HepG2 (cell line): ENCODE data around the gene CREBZF. TPM values are rescaled to one million over a fixed set of nuclear protein-coding genes. Genes with fewer than 3 reads are reported as not detected.

ENCODE experiments used
- ATF7-NPFF ChIP-seq: sonication (generic); formaldehyde crosslinking; IDR thresholded peaks from 2 replicates; pipeline ENCODE4 v1.8.1; 2023; ENCODE audit warnings: mild to moderate bottlenecking, low read depth, missing genetic modification reagents, moderate library complexity
- KDM5A ChIP-seq: fragments of 200-600 bp; sonication (generic); IDR thresholded peaks from 2 replicates; pipeline ENCODE4 v1.7.0; 2018; ENCODE audit warnings: antibody characterized with exemption, mild to moderate bottlenecking, low read length, borderline replicate concordance
- MAFG ChIP-seq: sonication (generic); formaldehyde crosslinking; IDR thresholded peaks from 2 replicates; pipeline ENCODE4 v1.5.1; 2020; ENCODE audit warnings: mild to moderate bottlenecking, missing genetic modification reagents
- MAZ ChIP-seq, 2 experiments: sonication (generic) in 1 of 2; formaldehyde crosslinking in 1 of 2; IDR thresholded peaks; 2 replicates each; pipeline versions ENCODE4 v1.5.0 to v1.6.1; 2012 to 2020; ENCODE audit warnings: low read depth in 2 of 2, mild to moderate bottlenecking in 2 of 2, borderline replicate concordance in 1 of 2, improper control_type of control experiment in 1 of 2, low read length in 1 of 2, missing genetic modification reagents in 1 of 2, moderate library complexity in 1 of 2
- MXD3 ChIP-seq: IDR thresholded peaks from 2 replicates; pipeline ENCODE4 v1.6.1; 2016; ENCODE audit warnings: mild to moderate bottlenecking, missing biosample characterization, missing genetic modification reagents
- MZF1 ChIP-seq: sonication (generic); formaldehyde crosslinking; IDR thresholded peaks from 2 replicates; pipeline ENCODE4 v1.8.1; 2023; ENCODE audit warnings: mild to moderate bottlenecking, missing genetic modification reagents, borderline replicate concordance
- NFIC ChIP-seq: IDR thresholded peaks from 2 replicates; pipeline ENCODE4 v1.6.1; 2012; ENCODE audit warnings: mild to moderate bottlenecking, low read length, inconsistent platforms
- SCMH1 ChIP-seq: sonication (generic); formaldehyde crosslinking; IDR thresholded peaks from 2 replicates; pipeline ENCODE4 v1.9.0; 2021; ENCODE audit warnings: missing genetic modification reagents, mild to moderate bottlenecking, borderline replicate concordance
- SKIL ChIP-seq: sonication (generic); formaldehyde crosslinking; IDR thresholded peaks from 2 replicates; pipeline ENCODE4 v1.8.0; 2022; ENCODE audit warnings: missing genetic modification reagents, mild to moderate bottlenecking, moderate library complexity, borderline replicate concordance
- SOX13 ChIP-seq, 3 experiments: fragments of 450-650 bp in 1 of 3; sonication (generic) in 1 of 3; formaldehyde crosslinking in 1 of 3; IDR thresholded peaks in 2 of 3; conservative IDR thresholded peaks in 1 of 3; 2 replicates each; pipeline versions ENCODE4 v1.5.0 to v1.6.1; 2016 to 2020; ENCODE audit warnings: antibody characterized with exemption in 1 of 3, mild to moderate bottlenecking in 1 of 3, missing compliant biosample characterization in 1 of 3, missing genetic modification reagents in 1 of 3, moderate library complexity in 1 of 3
- TBX3 ChIP-seq: fragments of 450-650 bp; IDR thresholded peaks from 2 replicates; pipeline ENCODE4 v1.6.1; 2017; ENCODE audit warnings: antibody characterized with exemption, mild to moderate bottlenecking, inconsistent platforms, borderline replicate concordance
- UBTF ChIP-seq: sonication (generic); formaldehyde crosslinking; IDR thresholded peaks from 2 replicates; pipeline ENCODE4 v1.4.0; 2020; ENCODE audit warnings: mild to moderate bottlenecking, missing genetic modification reagents
- ZNF17 ChIP-seq: sonication (generic); formaldehyde crosslinking; IDR thresholded peaks from 2 replicates; pipeline ENCODE4 v1.5.0; 2020; ENCODE audit warnings: mild to moderate bottlenecking, missing genetic modification reagents
- ZNF18 ChIP-seq: sonication (generic); formaldehyde crosslinking; IDR thresholded peaks from 2 replicates; pipeline ENCODE4 v1.8.0; 2022; ENCODE audit warnings: mild to moderate bottlenecking, missing genetic modification reagents; ENCODE audit not compliant: insufficient replicate concordance
- ZNF24 ChIP-seq: fragments of 450-650 bp; IDR thresholded peaks from 2 replicates; pipeline ENCODE4 v1.6.1; 2017; ENCODE audit warnings: antibody characterized with exemption, mild to moderate bottlenecking
- ZNF564 ChIP-seq: sonication (generic); formaldehyde crosslinking; IDR thresholded peaks from 2 replicates; pipeline ENCODE4 v1.8.1; 2023; ENCODE audit warnings: mild to moderate bottlenecking, missing genetic modification reagents
- ZNF691 ChIP-seq: sonication (generic); formaldehyde crosslinking; IDR thresholded peaks from 2 replicates; pipeline ENCODE4 v1.4.0; 2020; ENCODE audit warnings: missing genetic modification reagents, low read depth, mild to moderate bottlenecking, borderline replicate concordance
- ZNF790 ChIP-seq: sonication (generic); formaldehyde crosslinking; IDR thresholded peaks from 2 replicates; pipeline ENCODE4 v1.8.0; 2022; ENCODE audit warnings: missing genetic modification reagents, mild to moderate bottlenecking, borderline replicate concordance
- polyA plus RNA-seq, 8 experiments: library from polyadenylated mRNA; depleted of rRNA in 3 of 8; stranded (reverse) in 7 of 8; unstranded in 1 of 8; fragments of >200 nt; fragmentation: Illumina TruSeq in 4 of 8; extraction: Trizol in 4 of 8; gene quantifications; 2 replicates each; pipeline versions ENCODE4 v1.2.1 to v1.2.3, GENCODE V29; 2011 to 2016; ENCODE audit warnings: low read depth in 4 of 8, missing spikeins in 1 of 8, mixed read lengths in 1 of 8; ENCODE audit not compliant: insufficient read depth in 1 of 8
- total RNA-seq, 5 experiments: library from RNA; depleted of rRNA; stranded (reverse); fragments of >200 nt; fragmentation: Illumina TruSeq; extraction: Trizol; gene quantifications; 2 replicates each; pipeline ENCODE4 v1.2.3, GENCODE V29; 2016; ENCODE audit warnings: low read depth in 1 of 5

CREBZF gene
- total and polyA plus RNA-seq, 2 of the 13 experiments (the other 11 are each of a cell fraction or from before 2014, with no cell fraction given): 30.6 to 43.1 TPM

GRCh38 chr11:85664615-85665481 lies at the start of gene CREBZF (continued):
- TF ChIP-seq MAZ (IDR thresholded peaks at IDR 0.05; ENCODE audit: borderline replicate concordance, low read depth, low read length): no peak
- peak; percentile 37 for TF ChIP-seq MAZ (CRISPR knock-in tag; IDR thresholded peaks at IDR 0.05; ENCODE audit: low read depth)
- TF ChIP-seq SOX13 (IDR thresholded peaks at IDR 0.05): no peak
- peak in 1 of 2 experiments; percentile 34; a peak in 2 of 4 replicates for TF ChIP-seq SOX13 (CRISPR knock-in tag; conservative IDR thresholded peaks at IDR 0.05 in 1 of 2, IDR thresholded peaks at IDR 0.05 in 1 of 2)
- TF ChIP-seq UBTF (CRISPR knock-in tag): peak; percentile 86
- TF ChIP-seq TBX3: 0 out of 2 replicates have a peak, but pooled peaks have one; percentile 24
- TF ChIP-seq SKIL: no peak
- TF ChIP-seq MZF1 (CRISPR knock-in tag): no peak
- peak; percentile 49 for TF ChIP-seq ZNF18 (CRISPR knock-in tag)
- peak; percentile 16 for TF ChIP-seq ZNF691 (CRISPR knock-in tag)
- no peak for TF ChIP-seq ZNF24
- TF ChIP-seq ATF7-NPFF (CRISPR knock-in tag): peak; percentile 64
- no peak for TF ChIP-seq SCMH1
- no peak for TF ChIP-seq ZNF17
- TF ChIP-seq ZNF790 (CRISPR knock-in tag): peak; percentile 21; the same call in 1 of the 2 replicates
- no peak for TF ChIP-seq NFIC
- TF ChIP-seq MXD3 (CRISPR knock-in tag): peak; percentile 50; the same call in 1 of the 2 replicates
- 0 out of 2 replicates have a peak, but pooled peaks have one; percentile 4 for TF ChIP-seq MAFG (CRISPR knock-in tag)
- TF ChIP-seq ZNF564 (CRISPR knock-in tag): 0 out of 2 replicates have a peak, but pooled peaks have one; percentile 28
- peak; percentile 48; the same call in 1 of the 2 replicates for TF ChIP-seq KDM5A
